ENCODE measurements around the gene RAB7B.

Gene RAB7B

GRCh38 chr1:205993068-205993467 lies 10.1 kb downstream of the RAB7B start:
- no peak for DNase-seq

GRCh38 chr1:205992218-205992882 lies 10.8 kb downstream of the RAB7B start:
- no peak for DNase-seq

- no peak for DNase-seq
These were observed 12.0 kb downstream of the RAB7B start for GRCh38 chr1:205991237-205991636.

- no peak for DNase-seq
These were observed 13.0 kb downstream of the RAB7B start for GRCh38 chr1:205990226-205990625.

- no peak for DNase-seq
These were observed 13.4 kb downstream of the RAB7B start for GRCh38 chr1:205989786-205990185.

- DNase-seq = no peak
These were observed 14.6 kb downstream of the RAB7B start for GRCh38 chr1:205988585-205988995.

- no peak for DNase-seq
These were observed 16.3 kb downstream of the RAB7B start for GRCh38 chr1:205986861-205987260.

- DNase-seq = no peak
These were observed 16.9 kb downstream of the RAB7B start for GRCh38 chr1:205986292-205986691.

GRCh38 chr1:205985330-205986005 lies 17.7 kb downstream of the RAB7B start:
- DNase-seq = no peak

- no peak for DNase-seq
These were observed 19.1 kb downstream of the RAB7B start for GRCh38 chr1:205983925-205984725.

- DNase-seq = no peak
These were observed 21.9 kb downstream of the RAB7B start for GRCh38 chr1:205981257-205981656.

- DNase-seq = no peak
These were observed 22.8 kb downstream of the RAB7B start for GRCh38 chr1:205980237-205980870.

GRCh38 chr1:205979301-205979700 lies 23.9 kb downstream of the RAB7B start:
- no peak for DNase-seq

GRCh38 chr1:205978676-205979075 lies 24.5 kb downstream of the RAB7B start:
- DNase-seq = no peak

- peak; percentile 77 for DNase-seq
These were observed 25.7 kb downstream of the RAB7B start for GRCh38 chr1:205977402-205978014.

- DNase-seq = no peak
These were observed 26.3 kb downstream of the RAB7B start for GRCh38 chr1:205976708-205977401.

- DNase-seq = no peak
These were observed 27.2 kb downstream of the RAB7B start for GRCh38 chr1:205976036-205976435.

GRCh38 chr1:205975387-205975998 lies 27.7 kb downstream of the RAB7B start:
- no peak for DNase-seq

GRCh38 chr1:205974712-205975111 lies 28.5 kb downstream of the RAB7B start:
- no peak for DNase-seq

GRCh38 chr1:205973377-205974232 lies 29.6 kb downstream of the RAB7B start:
- no peak for DNase-seq

Data from activated CD4-positive, alpha-beta T cell treated with anti-CD3 and anti-CD28 coated beads for 4 hours (primary cell).